ENCODE results near the gene RTTN. TPM values are rescaled to one million over a fixed set of nuclear protein-coding genes. Genes with fewer than 3 reads are reported as not detected.
"Not testable (repeated sequence)": the region's sequence is repeated elsewhere in the genome, so short reads cannot be mapped to it uniquely, and the experiment has no call there.

RTTN gene
- total and polyA plus RNA-seq, 2 experiments from 2014 or later = 7.2 to 31.0 TPM

DNA sequence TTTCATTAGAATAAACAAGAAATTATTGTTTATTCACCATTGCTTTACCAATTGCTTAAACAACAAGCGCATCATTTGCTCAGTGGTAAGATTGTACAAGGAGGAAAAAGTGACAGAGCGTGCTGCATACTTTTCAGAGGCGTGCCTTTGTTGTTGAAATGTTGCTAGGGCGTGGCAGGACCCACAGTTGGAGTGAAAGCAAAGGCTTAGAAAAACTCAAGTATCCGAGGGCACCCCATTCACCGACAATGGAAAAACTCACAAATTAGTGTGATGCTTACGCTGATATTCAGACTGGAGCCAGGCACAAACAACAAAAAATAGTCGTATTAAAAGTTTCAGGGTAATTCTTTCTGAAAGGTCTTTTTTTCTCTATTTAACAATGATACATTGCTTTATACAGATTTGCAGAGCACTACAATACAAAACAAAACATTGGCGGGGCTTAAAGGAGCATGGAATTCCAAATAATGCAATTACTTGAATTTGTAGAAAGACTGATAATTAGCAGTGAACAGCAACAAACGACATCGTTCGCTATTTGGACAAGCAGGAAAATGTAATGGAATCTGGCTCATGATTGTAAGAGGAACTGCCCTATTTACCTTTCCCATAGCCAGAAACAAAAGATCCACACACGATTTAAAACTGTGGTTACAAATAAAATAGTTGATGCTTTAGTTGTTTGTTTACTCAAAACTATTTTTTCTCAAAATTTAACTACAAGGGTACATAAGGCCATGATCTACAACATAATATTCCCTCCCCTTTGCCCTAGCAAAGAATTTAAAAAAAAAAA lies 37.8 kb upstream of the RTTN start:
- no peaks in the 10 kb centered on the region for H3K79me2 ChIP-seq (replicated peaks; ENCODE audit: insufficient read depth)
- no peaks in the 10 kb centered on the region for H3K4me1 Mint-ChIP-seq
- no peaks in the 10 kb centered on the region for H3K27me3 ChIP-seq (ENCODE audit: insufficient read depth)
- H3K9me3 Mint-ChIP-seq = no peaks in the 10 kb centered on the region
- H3K4me2 ChIP-seq = no peak overlapping the region
- no peak overlapping the region for H3K4me3 ChIP-seq
- H3K4me1 ChIP-seq (ENCODE audit: insufficient read depth) = 0 out of 2 replicates have a peak, but pooled peaks cover 4% of the 10 kb centered on the region
- H2AFZ ChIP-seq = no peak overlapping the region
- H3K36me3 ChIP-seq (ENCODE audit: insufficient read depth) = no peaks in the 10 kb centered on the region
- no peak overlapping the region for H3K4me3 Mint-ChIP-seq
- no peak overlapping the region for H3K27ac ChIP-seq (ENCODE audit: low read depth)
- ATAC-seq (no peak), DNase-seq (ENCODE audit: low spot score) (no peak)
- TF ChIP-seq EZH2 (IDR thresholded peaks at IDR 0.05; ENCODE audit: low read depth, unreplicated experiment) = no peak
- TF ChIP-seq, protein P1, sequence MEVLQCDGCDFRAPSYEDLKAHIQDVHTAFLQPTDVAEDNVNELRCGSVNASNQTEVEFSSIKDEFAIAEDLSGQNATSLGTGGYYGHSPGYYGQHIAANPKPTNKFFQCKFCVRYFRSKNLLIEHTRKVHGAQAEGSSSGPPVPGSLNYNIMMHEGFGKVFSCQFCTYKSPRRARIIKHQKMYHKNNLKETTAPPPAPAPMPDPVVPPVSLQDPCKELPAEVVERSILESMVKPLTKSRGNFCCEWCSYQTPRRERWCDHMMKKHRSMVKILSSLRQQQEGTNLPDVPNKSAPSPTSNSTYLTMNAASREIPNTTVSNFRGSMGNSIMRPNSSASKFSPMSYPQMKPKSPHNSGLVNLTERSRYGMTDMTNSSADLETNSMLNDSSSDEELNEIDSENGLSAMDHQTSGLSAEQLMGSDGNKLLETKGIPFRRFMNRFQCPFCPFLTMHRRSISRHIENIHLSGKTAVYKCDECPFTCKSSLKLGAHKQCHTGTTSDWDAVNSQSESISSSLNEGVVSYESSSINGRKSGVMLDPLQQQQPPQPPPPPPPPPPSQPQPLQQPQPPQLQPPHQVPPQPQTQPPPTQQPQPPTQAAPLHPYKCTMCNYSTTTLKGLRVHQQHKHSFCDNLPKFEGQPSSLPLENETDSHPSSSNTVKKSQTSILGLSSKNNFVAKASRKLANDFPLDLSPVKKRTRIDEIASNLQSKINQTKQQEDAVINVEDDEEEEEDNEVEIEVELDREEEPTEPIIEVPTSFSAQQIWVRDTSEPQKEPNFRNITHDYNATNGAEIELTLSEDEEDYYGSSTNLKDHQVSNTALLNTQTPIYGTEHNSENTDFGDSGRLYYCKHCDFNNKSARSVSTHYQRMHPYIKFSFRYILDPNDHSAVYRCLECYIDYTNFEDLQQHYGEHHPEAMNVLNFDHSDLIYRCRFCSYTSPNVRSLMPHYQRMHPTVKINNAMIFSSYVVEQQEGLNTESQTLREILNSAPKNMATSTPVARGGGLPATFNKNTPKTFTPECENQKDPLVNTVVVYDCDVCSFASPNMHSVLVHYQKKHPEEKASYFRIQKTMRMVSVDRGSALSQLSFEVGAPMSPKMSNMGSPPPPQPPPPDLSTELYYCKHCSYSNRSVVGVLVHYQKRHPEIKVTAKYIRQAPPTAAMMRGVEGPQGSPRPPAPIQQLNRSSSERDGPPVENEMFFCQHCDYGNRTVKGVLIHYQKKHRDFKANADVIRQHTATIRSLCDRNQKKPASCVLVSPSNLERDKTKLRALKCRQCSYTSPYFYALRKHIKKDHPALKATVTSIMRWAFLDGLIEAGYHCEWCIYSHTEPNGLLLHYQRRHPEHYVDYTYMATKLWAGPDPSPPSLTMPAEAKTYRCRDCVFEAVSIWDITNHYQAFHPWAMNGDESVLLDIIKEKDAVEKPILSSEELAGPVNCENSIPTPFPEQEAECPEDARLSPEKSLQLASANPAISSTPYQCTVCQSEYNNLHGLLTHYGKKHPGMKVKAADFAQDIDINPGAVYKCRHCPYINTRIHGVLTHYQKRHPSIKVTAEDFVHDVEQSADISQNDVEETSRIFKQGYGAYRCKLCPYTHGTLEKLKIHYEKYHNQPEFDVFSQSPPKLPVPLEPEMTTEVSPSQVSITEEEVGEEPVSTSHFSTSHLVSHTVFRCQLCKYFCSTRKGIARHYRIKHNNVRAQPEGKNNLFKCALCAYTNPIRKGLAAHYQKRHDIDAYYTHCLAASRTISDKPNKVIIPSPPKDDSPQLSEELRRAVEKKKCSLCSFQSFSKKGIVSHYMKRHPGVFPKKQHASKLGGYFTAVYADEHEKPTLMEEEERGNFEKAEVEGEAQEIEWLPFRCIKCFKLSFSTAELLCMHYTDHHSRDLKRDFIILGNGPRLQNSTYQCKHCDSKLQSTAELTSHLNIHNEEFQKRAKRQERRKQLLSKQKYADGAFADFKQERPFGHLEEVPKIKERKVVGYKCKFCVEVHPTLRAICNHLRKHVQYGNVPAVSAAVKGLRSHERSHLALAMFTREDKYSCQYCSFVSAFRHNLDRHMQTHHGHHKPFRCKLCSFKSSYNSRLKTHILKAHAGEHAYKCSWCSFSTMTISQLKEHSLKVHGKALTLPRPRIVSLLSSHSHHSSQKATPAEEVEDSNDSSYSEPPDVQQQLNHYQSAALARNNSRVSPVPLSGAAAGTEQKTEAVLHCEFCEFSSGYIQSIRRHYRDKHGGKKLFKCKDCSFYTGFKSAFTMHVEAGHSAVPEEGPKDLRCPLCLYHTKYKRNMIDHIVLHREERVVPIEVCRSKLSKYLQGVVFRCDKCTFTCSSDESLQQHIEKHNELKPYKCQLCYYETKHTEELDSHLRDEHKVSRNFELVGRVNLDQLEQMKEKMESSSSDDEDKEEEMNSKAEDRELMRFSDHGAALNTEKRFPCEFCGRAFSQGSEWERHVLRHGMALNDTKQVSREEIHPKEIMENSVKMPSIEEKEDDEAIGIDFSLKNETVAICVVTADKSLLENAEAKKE (CRISPR knock-in tag; IDR thresholded peaks at IDR 0.05) = no peak
- H3K36me3 Mint-ChIP-seq (ENCODE audit: low read depth) = no peaks in the 10 kb centered on the region
- no peaks in the 10 kb centered on the region for H3F3A ChIP-seq (replicated peaks; ENCODE audit: low read depth)
- peaks cover 3% of the 10 kb centered on the region for H3K27me3 Mint-ChIP-seq (ENCODE audit: insufficient read depth, low read depth, poor library complexity)
- no peak overlapping the region for H3K27ac Mint-ChIP-seq
- no peaks in the 10 kb centered on the region for H4K20me1 ChIP-seq (replicated peaks; ENCODE audit: insufficient read depth)
- no peaks in the 10 kb centered on the region for H3K9me2 ChIP-seq (ENCODE audit: insufficient read depth)

DNA sequence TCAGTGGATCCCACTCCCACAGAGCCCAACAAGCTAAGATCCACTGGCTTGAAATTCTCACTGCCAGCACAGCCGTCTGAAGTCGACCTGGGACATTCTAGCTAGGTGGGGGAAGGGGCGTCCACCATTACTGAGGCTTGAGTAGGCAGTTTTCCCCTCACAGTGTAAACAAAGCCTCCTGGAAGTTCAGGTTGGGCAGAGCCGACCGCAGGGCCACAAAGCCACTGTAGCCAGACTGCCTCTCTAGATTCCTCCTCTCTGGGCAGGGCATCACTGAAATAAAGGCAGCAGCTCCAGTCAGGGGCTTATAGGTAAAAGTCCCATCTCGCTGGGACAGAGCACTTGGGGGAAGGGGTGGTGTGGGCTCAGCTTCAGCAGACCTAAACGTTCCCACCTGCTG lies 31.4 kb upstream of the RTTN start:
- H2AFZ ChIP-seq; H3K4me1 ChIP-seq (ENCODE audit: insufficient read depth); H3K36me3 ChIP-seq (ENCODE audit: insufficient read depth); H3K27me3 Mint-ChIP-seq (ENCODE audit: insufficient read depth, low read depth, poor library complexity); ATAC-seq; H3K4me2 ChIP-seq; H3K9me2 ChIP-seq (ENCODE audit: insufficient read depth); DNase-seq (ENCODE audit: low spot score); H3F3A ChIP-seq (replicated peaks; ENCODE audit: low read depth); H3K79me2 ChIP-seq (replicated peaks; ENCODE audit: insufficient read depth); H3K27ac ChIP-seq (ENCODE audit: low read depth); H3K27me3 ChIP-seq (ENCODE audit: insufficient read depth); H4K20me1 ChIP-seq (replicated peaks; ENCODE audit: insufficient read depth); H3K4me3 Mint-ChIP-seq; H3K9me3 Mint-ChIP-seq; H3K4me3 ChIP-seq; H3K36me3 Mint-ChIP-seq (ENCODE audit: low read depth); H3K27ac Mint-ChIP-seq: not testable (repeated sequence)
- peaks cover 10% of the 10 kb centered on the region; the same call in 2 of the 3 replicates for H3K4me1 Mint-ChIP-seq

Data from GM23338 (cell line).